PC-9 (cell line): ENCODE results near the gene MSL1. TPM values are rescaled to one million over a fixed set of nuclear protein-coding genes. Genes with fewer than 3 reads are reported as not detected.

Experiments used
- BruUV-seq: library from RNA; stranded (reverse); fragments of 400-500 nt; replicated peaks from 2 replicates; lab custom pipeline; 2021; lab: Mats Ljungman, UMichigan
- CTCF ChIA-PET: fragments of 300-600 bp; sonication (Branson Sonifier 250); formaldehyde crosslinking; loops from one replicate; lab custom pipeline; 2022; ENCODE audit warnings: antibody characterized with exemption; lab: Charles Lee
- POLR2A ChIA-PET: fragments of 300-600 bp; sonication (Branson Sonifier 250); formaldehyde crosslinking; loops from one replicate; lab custom pipeline; 2022; ENCODE audit warnings: antibody characterized with exemption; ENCODE audit not compliant: unreplicated experiment; lab: Charles Lee
- DNase-seq, 2 experiments: peaks; one replicate each; pipeline versions ENCODE4 v3.0.0 to v3.0.0-alpha.2; 2015 to 2022; ENCODE audit warnings: mixed read lengths in 1 of 2
- H2AFZ ChIP-seq: fragments of 200-600 bp; sonication (generic); 2 replicates; pipeline ENCODE4 v1.8.1; 2017; ENCODE audit warnings: antibody characterized with exemption
- H3F3A ChIP-seq: fragments of 200-600 bp; sonication (generic); 2 replicates; pipeline ENCODE4 v1.8.1; 2017; ENCODE audit warnings: antibody characterized with exemption, mild to moderate bottlenecking, low read depth; ENCODE audit not compliant: insufficient read depth
- H3K27ac ChIP-seq: fragments of 200-600 bp; sonication (generic); 2 replicates; pipeline ENCODE4 v1.6.1; 2016; ENCODE audit warnings: mixed run types
- H3K27me3 ChIP-seq: fragments of 200-600 bp; sonication (generic); 2 replicates; pipeline ENCODE4 v1.6.1; 2016; ENCODE audit warnings: low read depth, mixed run types; ENCODE audit not compliant: insufficient read depth
- H3K36me3 ChIP-seq: fragments of 200-600 bp; sonication (generic); 2 replicates; pipeline ENCODE4 v1.6.1; 2016; ENCODE audit warnings: low read depth, mixed run types
- H3K4me1 ChIP-seq: fragments of 200-600 bp; sonication (generic); replicated peaks from 2 replicates; pipeline ENCODE4 v1.6.1; 2016; ENCODE audit warnings: mixed run types; ENCODE audit not compliant: insufficient read depth
- H3K4me2 ChIP-seq: fragments of 200-600 bp; sonication (generic); 2 replicates; pipeline ENCODE4 v1.6.1; 2017; ENCODE audit warnings: mixed run types
- H3K4me3 ChIP-seq: fragments of 200-600 bp; sonication (generic); 2 replicates; pipeline ENCODE4 v1.6.1; 2016; ENCODE audit warnings: mixed run types
- H3K79me2 ChIP-seq: fragments of 200-600 bp; sonication (generic); 2 replicates; pipeline ENCODE4 v1.6.1; 2017; ENCODE audit warnings: low read depth, mixed run types
- H3K9me2 ChIP-seq: fragments of 200-600 bp; sonication (generic); 2 replicates; pipeline ENCODE4 v1.8.1; 2017; ENCODE audit warnings: mild to moderate bottlenecking; ENCODE audit not compliant: insufficient read depth
- H3K9me3 ChIP-seq: fragments of 200-600 bp; sonication (generic); 2 replicates; pipeline ENCODE4 v1.8.1; 2016; ENCODE audit warnings: low read depth; ENCODE audit not compliant: insufficient read depth
- H4K20me1 ChIP-seq: fragments of 200-600 bp; sonication (generic); 2 replicates; pipeline ENCODE4 v1.8.1; 2017; ENCODE audit not compliant: insufficient read depth
- CTCF ChIP-seq: fragments of 200-600 bp; sonication (generic); conservative IDR thresholded peaks from 2 replicates; pipeline ENCODE4 v1.6.1; 2017; ENCODE audit warnings: mixed run types, antibody characterized with exemption, mild to moderate bottlenecking, moderate library complexity
- EZH2 ChIP-seq: fragments of 200-600 bp; sonication (generic); IDR thresholded peaks from 2 replicates; pipeline ENCODE4 v1.8.0; 2017; ENCODE audit warnings: antibody characterized with exemption, low read depth
- intact Hi-C: fragments of 100-400 bp; cut with micrococcal nuclease; formaldehyde crosslinking; loops from one replicate; pipeline ENCODE4 v1.10.0; 2022; ENCODE audit not compliant: unreplicated experiment
- total RNA-seq: library from RNA; stranded (reverse); gene quantifications from 2 replicates; pipeline ENCODE4 v1.2.3, GENCODE V29; 2021

The MSL1 gene
- total RNA-seq, 1 experiment from 2014 or later: 61.8 TPM

- intact Hi-C loops: no loop called here
- no TSS peak for BruUV-seq
Measured at GRCh38 chr17:40076591-40076990, 45.2 kb upstream of the MSL1 start.

GRCh38 chr17:40079545-40079944 is 42.2 kb upstream of the MSL1 start:
- Histone ChIP-seq H3K27ac (no peak overlapping the region), H3K27me3 (no peaks in the 10 kb centered on the region), H3K4me2 (no peak overlapping the region), H3K4me3 (no peak overlapping the region), H3K9me2 (no peaks in the 10 kb centered on the region), H4K20me1 (no peaks in the 10 kb centered on the region), H3K9me3 (no peaks in the 10 kb centered on the region), H3K4me1 (no peaks in the 10 kb centered on the region), H3F3A (peaks cover 22% of the 10 kb centered on the region), H3K36me3 (no peaks in the 10 kb centered on the region), H2AFZ (no peak overlapping the region), H3K79me2 (no peaks in the 10 kb centered on the region)
- no TSS peak for BruUV-seq
- no peak for DNase-seq
- POLR2A ChIA-PET: no interaction called here
- intact Hi-C loops: no loop called here
- TF ChIP-seq CTCF (no peak), EZH2 (no peak)
- CTCF ChIA-PET: no interaction called here

More at GRCh38 chr17:40076591-40076990, 45.2 kb upstream of the MSL1 start:
- no peaks in the 10 kb centered on the region for H3K9me2 ChIP-seq
- peaks cover 25% of the 10 kb centered on the region; the same call in 1 of the 2 replicates for H3F3A ChIP-seq
- H3K27me3 ChIP-seq: no peaks in the 10 kb centered on the region
- no peak for DNase-seq
- ChIA-PET POLR2A (no interaction called here), CTCF (no interaction called here)
- TF ChIP-seq EZH2 (no peak), CTCF (no peak)
- no peak overlapping the region for H3K4me2 ChIP-seq
- H2AFZ ChIP-seq: no peak overlapping the region
- H4K20me1 ChIP-seq: no peaks in the 10 kb centered on the region; the same call in 1 of the 2 replicates
- H3K9me3 ChIP-seq: no peaks in the 10 kb centered on the region
- H3K36me3 ChIP-seq: no peaks in the 10 kb centered on the region
- H3K4me1 ChIP-seq: peaks cover 13% of the 10 kb centered on the region
- H3K27ac ChIP-seq: no peak overlapping the region
- no peak overlapping the region for H3K4me3 ChIP-seq
- no peaks in the 10 kb centered on the region for H3K79me2 ChIP-seq

- intact Hi-C loops: no loop called here
- no TSS peak for BruUV-seq
- no peaks in the 10 kb centered on the region for H3K27me3 ChIP-seq
Measured at GRCh38 chr17:40084477-40084876, 37.3 kb upstream of the MSL1 start.

More at GRCh38 chr17:40084477-40084876, 37.3 kb upstream of the MSL1 start:
- no peak overlapping the region for H3K27ac ChIP-seq
- DNase-seq: no peak
- no peaks in the 10 kb centered on the region for H3K79me2 ChIP-seq
- no peaks in the 10 kb centered on the region for H3K9me2 ChIP-seq
- no peaks in the 10 kb centered on the region for H4K20me1 ChIP-seq
- peaks cover 12% of the 10 kb centered on the region for H3F3A ChIP-seq
- H3K9me3 ChIP-seq: no peaks in the 10 kb centered on the region
- H3K4me1 ChIP-seq: no peaks in the 10 kb centered on the region
- no peak overlapping the region for H2AFZ ChIP-seq
- TF ChIP-seq EZH2: no peak
- no peak for TF ChIP-seq CTCF
- no peak overlapping the region for H3K4me3 ChIP-seq
- CTCF ChIA-PET: interaction anchor here (1.2 kb wide), 1 partner anchor 63 kb away, joined by 3 read pairs; no protein-coding TSS in a partner anchor
- POLR2A ChIA-PET: no interaction called here
- no peaks in the 10 kb centered on the region for H3K36me3 ChIP-seq
- no peak overlapping the region for H3K4me2 ChIP-seq
